GM12865 (cell line): ENCODE data around the gene HSPA1A.

Experiments used
- DNase-seq: peaks from one replicate; pipeline ENCODE4 v3.0.0; 2010; ENCODE audit warnings: low read depth
- H3K4me3 ChIP-seq: 2 replicates; pipeline ENCODE4 v1.5.1; 2011; ENCODE audit warnings: mild to moderate bottlenecking, low read depth, low read length, control low read depth
- CTCF ChIP-seq: IDR thresholded peaks from 2 replicates; pipeline ENCODE4 v1.5.1; 2011; ENCODE audit warnings: low read length, control low read depth, low read depth, inconsistent platforms; ENCODE audit not compliant: insufficient read depth; ENCODE audit errors: missing control alignments

HSPA1A gene

GRCh38 chr6:31769684-31770371, 45.5 kb upstream of the HSPA1A start:
- no peak overlapping the region for H3K4me3 ChIP-seq
- peak; percentile 89 for TF ChIP-seq CTCF
- peak; percentile 83 for DNase-seq

DNA sequence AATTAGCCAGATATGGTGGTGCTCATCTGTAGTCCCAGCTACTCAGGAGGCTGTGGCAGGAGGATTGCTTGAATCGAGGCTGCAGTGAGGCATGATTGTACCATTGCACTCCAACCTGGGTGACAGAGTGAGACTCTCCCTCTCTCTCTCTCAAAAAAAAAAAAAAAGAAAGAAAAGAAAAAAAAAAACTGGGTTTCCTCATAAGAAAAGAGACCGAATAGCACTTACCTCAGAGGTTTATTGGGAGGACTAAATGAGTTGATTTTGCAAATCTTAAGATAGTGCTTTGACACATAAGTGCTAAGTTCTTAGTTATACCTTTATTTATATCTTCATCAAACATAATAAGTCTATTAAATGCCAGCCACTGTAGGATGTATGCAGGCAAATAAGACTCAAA, 44.5 kb upstream of the HSPA1A start:
- no peak overlapping the region for H3K4me3 ChIP-seq
- TF ChIP-seq CTCF, result no peak
- no peak for DNase-seq

- no peak for DNase-seq
- TF ChIP-seq CTCF, result no peak
- H3K4me3 ChIP-seq, result no peak overlapping the region
These were observed 43.4 kb upstream of the HSPA1A start for GRCh38 chr6:31771992-31772358.

- no peak for DNase-seq
- no peak for TF ChIP-seq CTCF
- no peak overlapping the region for H3K4me3 ChIP-seq
These were observed 40.2 kb upstream of the HSPA1A start for GRCh38 chr6:31775184-31775583.

- H3K4me3 ChIP-seq, result no peak overlapping the region
- TF ChIP-seq CTCF, result no peak
- DNase-seq, result no peak
These were observed 39.5 kb upstream of the HSPA1A start for GRCh38 chr6:31775633-31776484.

DNA sequence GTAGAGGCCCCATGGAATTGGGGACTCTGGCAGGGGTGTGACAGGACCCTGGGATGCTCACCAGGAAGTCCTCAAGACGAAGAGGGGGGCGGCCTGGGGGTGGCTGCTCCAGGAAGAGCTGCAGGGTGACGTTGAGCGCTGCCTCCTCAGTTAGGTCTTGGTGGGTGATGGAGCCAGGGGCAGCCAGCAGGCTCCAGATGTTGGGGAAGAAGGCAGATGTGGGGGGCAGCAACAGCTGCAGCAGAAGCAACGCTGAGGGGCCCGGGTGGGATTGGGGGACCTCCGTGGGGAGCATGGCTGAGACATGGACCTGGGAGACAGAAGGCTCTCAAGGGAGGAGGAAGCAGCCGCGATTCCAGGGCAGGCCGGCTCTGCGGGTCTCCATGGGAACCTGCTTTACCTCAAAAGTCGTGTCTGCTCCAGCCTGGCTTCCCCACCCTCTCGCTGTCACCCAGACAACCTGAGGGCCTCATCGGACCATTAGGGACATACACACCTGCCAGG, 38.8 kb upstream of the HSPA1A start:
- TF ChIP-seq CTCF, result no peak
- H3K4me3 ChIP-seq, result no peak overlapping the region
- DNase-seq, result no peak
